ENCODE measurements around the gene SIRPB1. TPM values are rescaled to one million over a fixed set of nuclear protein-coding genes. Genes with fewer than 3 reads are reported as not detected.

The SIRPB1 gene
- polyA plus RNA-seq, 4 donors, result 0.22 to 1.5 (median 0.54) TPM; not detected in 1

GRCh38 chr20:1660246-1660645 is 40.4 kb upstream of the SIRPB1 start:
- Histone ChIP-seq H3K4me3 (ENCODE audit: low read depth in 1 of 3, low read length in 3 of 3) (no peak overlapping the region), H3K27me3 (ENCODE audit: control insufficient read depth in 3 of 3, insufficient read depth in 3 of 3, low read length in 3 of 3) (peaks cover 0 to 3% (median 0%) of the 10 kb centered on the region in 3 donors), H3K27ac (ENCODE audit: low read depth in 1 of 3, low read length in 2 of 3) (no peak overlapping the region), H3K4me1 (ENCODE audit: control insufficient read depth in 3 of 3, insufficient read depth in 2 of 3, low read depth in 1 of 3, low read length in 2 of 3) (no peaks in the 10 kb centered on the region), H3K9me3 (ENCODE audit: control insufficient read depth in 2 of 2, insufficient read depth in 1 of 2, low read depth in 1 of 2, low read length in 1 of 2) (no peaks in the 10 kb centered on the region), H3K36me3 (ENCODE audit: control insufficient read depth in 3 of 3, insufficient read depth in 2 of 3, low read depth in 1 of 3, low read length in 3 of 3) (no peaks in the 10 kb centered on the region)
- no peak for FAIRE-seq
- whole genome bisulfite sequencing, 3 donors, result 30 to 50% (median 31%) methylated on average over 2 of the region's 2 CpGs
- no peak for DNase-seq

GRCh38 chr20:1657556-1658334 is 37.9 kb upstream of the SIRPB1 start, which contains the start of gene SIRPG:
Gene SIRPG (minus strand): TSS chr20:1657779. CDS start chr20:1657714, 65 bp downstream.
- peak in 1 of 2 donors; percentile 40 for DNase-seq
- Histone ChIP-seq H3K9me3 (ENCODE audit: control insufficient read depth in 2 of 2, insufficient read depth in 1 of 2, low read depth in 1 of 2, low read length in 1 of 2) (no peaks in the 10 kb centered on the region), H3K36me3 (ENCODE audit: control insufficient read depth in 3 of 3, insufficient read depth in 2 of 3, low read depth in 1 of 3, low read length in 3 of 3) (no peaks in the 10 kb centered on the region), H3K27ac (ENCODE audit: low read depth in 1 of 3, low read length in 2 of 3) (peak within 1 kb of the TSS in 2 of 3 donors; percentile 52 to 76), H3K27me3 (ENCODE audit: control insufficient read depth in 3 of 3, insufficient read depth in 3 of 3, low read length in 3 of 3) (peaks cover 0 to 3% (median 0%) of the 10 kb centered on the region in 3 donors), H3K4me1 (ENCODE audit: control insufficient read depth in 3 of 3, insufficient read depth in 2 of 3, low read depth in 1 of 3, low read length in 2 of 3) (no peaks in the 10 kb centered on the region), H3K4me3 (ENCODE audit: low read depth in 1 of 3, low read length in 3 of 3) (peak within 1 kb of the TSS in 1 of 3 donors; percentile 41)
- WGBS, 3 donors, result 53 to 73% (median 64%) methylated on average over 5 of the region's 5 CpGs
- no peak for FAIRE-seq

GRCh38 chr20:1656844-1657243 is 37.0 kb upstream of the SIRPB1 start:
- Histone ChIP-seq H3K27ac (ENCODE audit: low read depth in 1 of 3, low read length in 2 of 3) (peak overlapping the region in 2 of 3 donors; percentile 52 to 66), H3K9me3 (ENCODE audit: control insufficient read depth in 2 of 2, insufficient read depth in 1 of 2, low read depth in 1 of 2, low read length in 1 of 2) (no peaks in the 10 kb centered on the region), H3K4me1 (ENCODE audit: control insufficient read depth in 3 of 3, insufficient read depth in 2 of 3, low read depth in 1 of 3, low read length in 2 of 3) (no peaks in the 10 kb centered on the region), H3K36me3 (ENCODE audit: control insufficient read depth in 3 of 3, insufficient read depth in 2 of 3, low read depth in 1 of 3, low read length in 3 of 3) (no peaks in the 10 kb centered on the region), H3K27me3 (ENCODE audit: control insufficient read depth in 3 of 3, insufficient read depth in 3 of 3, low read length in 3 of 3) (peaks cover 0 to 3% (median 0%) of the 10 kb centered on the region in 3 donors), H3K4me3 (ENCODE audit: low read depth in 1 of 3, low read length in 3 of 3) (peak overlapping the region in 1 of 3 donors; percentile 41)
- DNase-seq (no peak), FAIRE-seq (no peak)
- 80 to 84% (median 80%) methylated on average over 5 of the region's 5 CpGs for WGBS, 3 donors

GRCh38 chr20:1654996-1655395 is 35.2 kb upstream of the SIRPB1 start:
- no peak overlapping the region for H3K27ac ChIP-seq (ENCODE audit: low read depth in 1 of 3, low read length in 2 of 3)
- DNase-seq (peak in 1 of 2 donors; percentile 25), FAIRE-seq (no peak)
- H3K27me3 ChIP-seq (ENCODE audit: control insufficient read depth in 3 of 3, insufficient read depth in 3 of 3, low read length in 3 of 3), result peaks cover 0 to 3% (median 0%) of the 10 kb centered on the region in 3 donors
- no peaks in the 10 kb centered on the region for H3K9me3 ChIP-seq (ENCODE audit: control insufficient read depth in 2 of 2, insufficient read depth in 1 of 2, low read depth in 1 of 2, low read length in 1 of 2)
- no peaks in the 10 kb centered on the region for H3K4me1 ChIP-seq (ENCODE audit: control insufficient read depth in 3 of 3, insufficient read depth in 2 of 3, low read depth in 1 of 3, low read length in 2 of 3)
- no peaks in the 10 kb centered on the region for H3K36me3 ChIP-seq (ENCODE audit: control insufficient read depth in 3 of 3, insufficient read depth in 2 of 3, low read depth in 1 of 3, low read length in 3 of 3)
- no peak overlapping the region for H3K4me3 ChIP-seq (ENCODE audit: low read depth in 1 of 3, low read length in 3 of 3)

GRCh38 chr20:1652960-1653359 is 33.2 kb upstream of the SIRPB1 start:
- H3K27ac ChIP-seq (ENCODE audit: low read depth in 1 of 3, low read length in 2 of 3), result no peak overlapping the region
- H3K36me3 ChIP-seq (ENCODE audit: control insufficient read depth in 3 of 3, insufficient read depth in 2 of 3, low read depth in 1 of 3, low read length in 3 of 3), result no peaks in the 10 kb centered on the region
- no peaks in the 10 kb centered on the region for H3K27me3 ChIP-seq (ENCODE audit: control insufficient read depth in 3 of 3, insufficient read depth in 3 of 3, low read length in 3 of 3)
- WGBS, 3 donors, result 27 to 54% (median 48%) methylated on average over 3 of the region's 3 CpGs
- H3K9me3 ChIP-seq (ENCODE audit: control insufficient read depth in 2 of 2, insufficient read depth in 1 of 2, low read depth in 1 of 2, low read length in 1 of 2), result no peaks in the 10 kb centered on the region
- FAIRE-seq, result no peak
- H3K4me3 ChIP-seq (ENCODE audit: low read depth in 1 of 3, low read length in 3 of 3), result no peak overlapping the region
- no peaks in the 10 kb centered on the region for H3K4me1 ChIP-seq (ENCODE audit: control insufficient read depth in 3 of 3, insufficient read depth in 2 of 3, low read depth in 1 of 3, low read length in 2 of 3)
- no peak for DNase-seq

- no peak for FAIRE-seq
- no peaks in the 10 kb centered on the region for H3K36me3 ChIP-seq (ENCODE audit: control insufficient read depth in 3 of 3, insufficient read depth in 2 of 3, low read depth in 1 of 3, low read length in 3 of 3)
- 46 to 76% (median 50%) methylated on average over 1 of the region's 1 CpG for WGBS, 3 donors
Measured at GRCh38 chr20:1652104-1652503, 32.3 kb upstream of the SIRPB1 start.

GRCh38 chr20:1651268-1652058 is 31.7 kb upstream of the SIRPB1 start:
- Histone ChIP-seq H3K4me3 (ENCODE audit: low read depth in 1 of 3, low read length in 3 of 3) (no peak overlapping the region), H3K4me1 (ENCODE audit: control insufficient read depth in 3 of 3, insufficient read depth in 2 of 3, low read depth in 1 of 3, low read length in 2 of 3) (no peaks in the 10 kb centered on the region), H3K36me3 (ENCODE audit: control insufficient read depth in 3 of 3, insufficient read depth in 2 of 3, low read depth in 1 of 3, low read length in 3 of 3) (no peaks in the 10 kb centered on the region), H3K9me3 (ENCODE audit: control insufficient read depth in 2 of 2, insufficient read depth in 1 of 2, low read depth in 1 of 2, low read length in 1 of 2) (no peaks in the 10 kb centered on the region), H3K27ac (ENCODE audit: low read depth in 1 of 3, low read length in 2 of 3) (no peak overlapping the region), H3K27me3 (ENCODE audit: control insufficient read depth in 3 of 3, insufficient read depth in 3 of 3, low read length in 3 of 3) (no peaks in the 10 kb centered on the region)
- FAIRE-seq (no peak), DNase-seq (no peak)
- WGBS, 3 donors, result 57 to 68% (median 59%) methylated on average over 3 of the region's 3 CpGs

More at GRCh38 chr20:1652104-1652503, 32.3 kb upstream of the SIRPB1 start:
- no peak overlapping the region for H3K4me3 ChIP-seq (ENCODE audit: low read depth in 1 of 3, low read length in 3 of 3)
- DNase-seq, result no peak
- no peaks in the 10 kb centered on the region for H3K4me1 ChIP-seq (ENCODE audit: control insufficient read depth in 3 of 3, insufficient read depth in 2 of 3, low read depth in 1 of 3, low read length in 2 of 3)
- no peaks in the 10 kb centered on the region for H3K9me3 ChIP-seq (ENCODE audit: control insufficient read depth in 2 of 2, insufficient read depth in 1 of 2, low read depth in 1 of 2, low read length in 1 of 2)
- H3K27ac ChIP-seq (ENCODE audit: low read depth in 1 of 3, low read length in 2 of 3), result no peak overlapping the region
- no peaks in the 10 kb centered on the region for H3K27me3 ChIP-seq (ENCODE audit: control insufficient read depth in 3 of 3, insufficient read depth in 3 of 3, low read length in 3 of 3)

GRCh38 chr20:1648101-1648500 is 28.3 kb upstream of the SIRPB1 start:
- FAIRE-seq, result no peak

More at GRCh38 chr20:1648101-1648500, 28.3 kb upstream of the SIRPB1 start:
- no peaks in the 10 kb centered on the region for H3K9me3 ChIP-seq (ENCODE audit: control insufficient read depth in 2 of 2, insufficient read depth in 1 of 2, low read depth in 1 of 2, low read length in 1 of 2)
- no peak overlapping the region for H3K4me3 ChIP-seq (ENCODE audit: low read depth in 1 of 3, low read length in 3 of 3)
- H3K27ac ChIP-seq (ENCODE audit: low read depth in 1 of 3, low read length in 2 of 3), result no peak overlapping the region
- 53 to 64% (median 61%) methylated on average over 5 of the region's 5 CpGs for WGBS, 3 donors
- no peaks in the 10 kb centered on the region for H3K4me1 ChIP-seq (ENCODE audit: control insufficient read depth in 3 of 3, insufficient read depth in 2 of 3, low read depth in 1 of 3, low read length in 2 of 3)
- no peaks in the 10 kb centered on the region for H3K27me3 ChIP-seq (ENCODE audit: control insufficient read depth in 3 of 3, insufficient read depth in 3 of 3, low read length in 3 of 3)
- H3K36me3 ChIP-seq (ENCODE audit: control insufficient read depth in 3 of 3, insufficient read depth in 2 of 3, low read depth in 1 of 3, low read length in 3 of 3), result no peaks in the 10 kb centered on the region
- DNase-seq, result no peak

Data from small intestine (tissue), 7 donors.